Measurements from ENCODE around the gene IL1A.

Gene IL1A

GRCh38 chr2:112819081-112819480, 34.8 kb upstream of the IL1A start:
- Histone ChIP-seq H2AFZ (no peak overlapping the region), H3K27me3 (ENCODE audit: control insufficient read depth, insufficient read depth, low read length) (no peaks in the 10 kb centered on the region), H3K4me2 (ENCODE audit: low read length) (no peak overlapping the region), H3K9ac (no peak overlapping the region), H3K4me3 (ENCODE audit: low read depth, low read length) (no peak overlapping the region), H3K79me2 (no peaks in the 10 kb centered on the region), H3K36me3 (ENCODE audit: control insufficient read depth, insufficient read depth, low read length) (no peaks in the 10 kb centered on the region), H3K4me1 (no peaks in the 10 kb centered on the region), H3K9me3 (ENCODE audit: control insufficient read depth, low read length) (no peaks in the 10 kb centered on the region), H3K27ac (no peak overlapping the region)
- TF ChIP-seq CTCF (IDR thresholded peaks at IDR 0.05), result no peak

- no peak overlapping the region for H3K27ac ChIP-seq
- no peaks in the 10 kb centered on the region for H3K79me2 ChIP-seq
- no peak for TF ChIP-seq CTCF (IDR thresholded peaks at IDR 0.05)
- no peaks in the 10 kb centered on the region for H3K9me3 ChIP-seq (ENCODE audit: control insufficient read depth, low read length)
- H3K9ac ChIP-seq, result no peak overlapping the region
- no peak overlapping the region for H2AFZ ChIP-seq
- no peaks in the 10 kb centered on the region for H3K4me1 ChIP-seq
- H3K4me3 ChIP-seq (ENCODE audit: low read depth, low read length), result no peak overlapping the region
- no peaks in the 10 kb centered on the region for H3K36me3 ChIP-seq (ENCODE audit: control insufficient read depth, insufficient read depth, low read length)
- no peaks in the 10 kb centered on the region for H3K27me3 ChIP-seq (ENCODE audit: control insufficient read depth, insufficient read depth, low read length)
- H3K4me2 ChIP-seq (ENCODE audit: low read length), result no peak overlapping the region
Observed at GRCh38 chr2:112818094-112818902, 34.0 kb upstream of the IL1A start.

GRCh38 chr2:112817082-112817689, 32.9 kb upstream of the IL1A start:
- Histone ChIP-seq H3K36me3 (ENCODE audit: control insufficient read depth, insufficient read depth, low read length) (no peaks in the 10 kb centered on the region), H3K4me1 (no peaks in the 10 kb centered on the region), H3K4me2 (ENCODE audit: low read length) (no peak overlapping the region), H3K79me2 (no peaks in the 10 kb centered on the region), H3K4me3 (ENCODE audit: low read depth, low read length) (no peak overlapping the region), H3K27ac (no peak overlapping the region), H2AFZ (no peak overlapping the region), H3K9ac (no peak overlapping the region), H3K27me3 (ENCODE audit: control insufficient read depth, insufficient read depth, low read length) (no peaks in the 10 kb centered on the region), H3K9me3 (ENCODE audit: control insufficient read depth, low read length) (no peaks in the 10 kb centered on the region)
- TF ChIP-seq CTCF (IDR thresholded peaks at IDR 0.05), result no peak

- no peak for TF ChIP-seq CTCF (IDR thresholded peaks at IDR 0.05)
- H3K9me3 ChIP-seq (ENCODE audit: control insufficient read depth, low read length), result no peaks in the 10 kb centered on the region
- no peaks in the 10 kb centered on the region for H3K27me3 ChIP-seq (ENCODE audit: control insufficient read depth, insufficient read depth, low read length)
- H3K4me2 ChIP-seq (ENCODE audit: low read length), result no peak overlapping the region
- no peak overlapping the region for H3K27ac ChIP-seq
- no peak overlapping the region for H3K9ac ChIP-seq
- H3K36me3 ChIP-seq (ENCODE audit: control insufficient read depth, insufficient read depth, low read length), result no peaks in the 10 kb centered on the region
- H3K79me2 ChIP-seq, result no peaks in the 10 kb centered on the region
- H2AFZ ChIP-seq, result no peak overlapping the region
- no peak overlapping the region for H3K4me3 ChIP-seq (ENCODE audit: low read depth, low read length)
- H3K4me1 ChIP-seq, result no peaks in the 10 kb centered on the region
Observed at GRCh38 chr2:112814278-112814677, 30.0 kb upstream of the IL1A start.

Data from parathyroid adenoma (tissue), 2 donors.